BJ (cell line): ENCODE results near the gene IQCC. TPM values are rescaled to one million over a fixed set of nuclear protein-coding genes. Genes with fewer than 3 reads are reported as not detected.
A peak's percentile ranks its signal among the peaks of the same experiment; 100 is the strongest.

Experiments used
- CTCF ChIA-PET: fragments of 350-600 bp; formaldehyde crosslinking; extraction: SDS; loops from one replicate; lab custom pipeline; 2021; ENCODE audit warnings: antibody characterized with exemption, inconsistent platforms; lab: Yijun Ruan, JAX
- POLR2A ChIA-PET: fragments of 300-600 bp; sonication (Branson Sonifier 250); formaldehyde crosslinking; extraction: SDS; loops from one replicate; lab custom pipeline; 2021; ENCODE audit warnings: antibody characterized with exemption; lab: Charles Lee
- DNase-seq: peaks from one replicate; pipeline ENCODE4 v3.0.0-alpha.2; 2011; ENCODE audit warnings: low read depth
- H3K27me3 ChIP-seq: 2 replicates; pipeline ENCODE4 v1.6.0; 2011; ENCODE audit warnings: low read length; ENCODE audit not compliant: control insufficient read depth, insufficient read depth
- H3K36me3 ChIP-seq: 2 replicates; pipeline ENCODE4 v1.5.1; 2011; ENCODE audit warnings: low read length; ENCODE audit not compliant: control insufficient read depth, insufficient read depth
- H3K4me3 ChIP-seq: 2 replicates; pipeline ENCODE4 v1.5.1; 2011; ENCODE audit warnings: low read depth, mild to moderate bottlenecking, control low read depth, low read length
- polyA plus RNA-seq: library from polyadenylated mRNA; depleted of rRNA; stranded (reverse); fragments of >200 nt; gene quantifications from 2 replicates; pipeline ENCODE4 v1.2.3, GENCODE V29; 2011
- TF ChIP-seq, protein P1 (sequence below): IDR thresholded peaks from 2 replicates; pipeline ENCODE4 v1.5.1; 2011; ENCODE audit warnings: low read depth, mild to moderate bottlenecking, control low read depth, inconsistent platforms, low read length, moderate library complexity; ENCODE audit not compliant: insufficient read depth

The IQCC gene
- polyA plus RNA-seq, 1 experiment = 2.1 TPM

DNA sequence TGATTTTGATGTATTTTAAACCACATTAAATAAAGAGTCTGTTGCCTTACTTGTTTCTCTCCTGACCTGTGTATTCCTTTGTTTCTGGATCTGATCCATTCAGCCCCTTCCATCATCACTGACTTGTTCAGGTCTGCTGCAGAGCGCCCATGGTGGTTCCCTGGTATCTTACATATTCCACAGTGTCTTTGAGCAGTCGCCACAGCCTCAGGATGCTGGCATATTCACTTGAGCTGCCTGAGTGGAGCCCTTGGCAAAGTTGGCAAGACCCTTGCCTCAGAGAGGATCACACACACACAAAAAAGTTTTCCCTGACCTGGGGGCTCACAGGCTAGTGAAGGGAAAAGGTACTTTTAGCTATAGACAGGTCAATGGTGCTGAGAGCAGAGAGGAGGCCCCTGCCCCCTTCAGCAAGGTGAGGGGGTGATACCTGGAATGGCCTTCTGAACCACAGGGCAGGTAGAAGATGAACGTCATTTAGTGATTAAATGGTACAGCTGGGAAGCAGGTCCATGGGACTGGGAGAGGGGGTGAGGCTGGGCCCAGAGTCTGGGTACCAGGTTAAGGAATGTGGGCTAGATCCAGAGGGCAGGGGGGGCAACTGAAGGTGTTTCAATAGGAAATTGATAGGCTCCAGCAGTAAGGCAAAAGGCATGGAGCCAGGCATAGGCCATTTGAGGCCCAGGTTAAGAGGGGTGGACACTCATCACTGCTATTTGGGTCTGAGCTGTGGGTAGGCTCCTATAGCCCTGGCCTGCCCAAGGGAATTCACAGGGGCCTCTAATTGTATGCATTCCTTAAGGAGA is 7.0 kb upstream of the IQCC start:
- no peak for DNase-seq
- TF ChIP-seq, protein P1, sequence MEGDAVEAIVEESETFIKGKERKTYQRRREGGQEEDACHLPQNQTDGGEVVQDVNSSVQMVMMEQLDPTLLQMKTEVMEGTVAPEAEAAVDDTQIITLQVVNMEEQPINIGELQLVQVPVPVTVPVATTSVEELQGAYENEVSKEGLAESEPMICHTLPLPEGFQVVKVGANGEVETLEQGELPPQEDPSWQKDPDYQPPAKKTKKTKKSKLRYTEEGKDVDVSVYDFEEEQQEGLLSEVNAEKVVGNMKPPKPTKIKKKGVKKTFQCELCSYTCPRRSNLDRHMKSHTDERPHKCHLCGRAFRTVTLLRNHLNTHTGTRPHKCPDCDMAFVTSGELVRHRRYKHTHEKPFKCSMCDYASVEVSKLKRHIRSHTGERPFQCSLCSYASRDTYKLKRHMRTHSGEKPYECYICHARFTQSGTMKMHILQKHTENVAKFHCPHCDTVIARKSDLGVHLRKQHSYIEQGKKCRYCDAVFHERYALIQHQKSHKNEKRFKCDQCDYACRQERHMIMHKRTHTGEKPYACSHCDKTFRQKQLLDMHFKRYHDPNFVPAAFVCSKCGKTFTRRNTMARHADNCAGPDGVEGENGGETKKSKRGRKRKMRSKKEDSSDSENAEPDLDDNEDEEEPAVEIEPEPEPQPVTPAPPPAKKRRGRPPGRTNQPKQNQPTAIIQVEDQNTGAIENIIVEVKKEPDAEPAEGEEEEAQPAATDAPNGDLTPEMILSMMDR = no peak
- CTCF ChIA-PET = interaction anchor here (0.6 to 1.6 kb wide), 6 partner anchors 17 to 215 kb away, joined by 3 to 6 read pairs (median 3); partner anchors contain the start of gene KPNA6
- no peak overlapping the region for H3K4me3 ChIP-seq
- H3K36me3 ChIP-seq = peaks cover 32% of the 10 kb centered on the region
- POLR2A ChIA-PET = interaction anchor here (0.7 kb wide), 1 partner anchor 18 kb away, joined by 3 read pairs; no protein-coding TSS in a partner anchor
- H3K27me3 ChIP-seq = no peaks in the 10 kb centered on the region

DNA sequence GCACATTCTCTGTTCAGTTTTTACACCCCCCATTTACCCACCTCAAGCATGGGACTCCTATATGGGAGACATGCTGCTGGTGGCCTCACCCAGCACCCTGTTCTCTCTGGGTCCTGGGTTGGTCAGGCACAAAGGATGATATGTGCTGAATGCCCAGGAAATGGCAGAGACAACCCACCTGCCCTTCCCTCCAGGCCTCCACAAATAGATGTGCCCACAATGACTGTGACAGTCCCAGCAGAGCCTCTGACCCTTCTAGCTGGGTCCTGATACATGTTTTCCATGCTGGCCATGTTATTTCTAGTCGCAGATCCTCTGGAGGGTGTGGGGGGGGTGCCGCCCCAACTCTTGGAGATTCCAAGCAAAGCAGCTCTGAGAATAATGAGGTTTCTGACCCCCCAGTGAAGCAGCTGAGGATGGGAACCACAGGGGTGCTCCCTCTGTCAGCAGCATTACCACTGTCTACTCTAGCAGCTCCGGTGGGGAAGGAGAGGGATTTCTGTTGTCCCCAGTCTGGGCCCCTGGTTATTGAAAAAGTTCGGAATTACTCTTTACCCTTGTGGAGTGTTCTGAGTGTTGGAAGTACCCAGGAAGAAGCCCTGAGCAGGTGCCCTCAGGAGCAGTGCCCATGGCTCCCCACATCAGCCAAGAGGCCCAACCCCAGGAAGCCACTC is 6.3 kb upstream of the IQCC start:
- H3K4me3 ChIP-seq = no peak overlapping the region
- H3K36me3 ChIP-seq = peaks cover 29% of the 10 kb centered on the region
- ChIA-PET POLR2A (no interaction called here), CTCF (interaction anchor here (0.6 to 1.6 kb wide), 5 partner anchors 14 to 214 kb away, joined by 3 read pairs; no protein-coding TSS in a partner anchor)
- H3K27me3 ChIP-seq = no peaks in the 10 kb centered on the region
- no peak for DNase-seq
- TF ChIP-seq, protein P1 = no peak

DNA sequence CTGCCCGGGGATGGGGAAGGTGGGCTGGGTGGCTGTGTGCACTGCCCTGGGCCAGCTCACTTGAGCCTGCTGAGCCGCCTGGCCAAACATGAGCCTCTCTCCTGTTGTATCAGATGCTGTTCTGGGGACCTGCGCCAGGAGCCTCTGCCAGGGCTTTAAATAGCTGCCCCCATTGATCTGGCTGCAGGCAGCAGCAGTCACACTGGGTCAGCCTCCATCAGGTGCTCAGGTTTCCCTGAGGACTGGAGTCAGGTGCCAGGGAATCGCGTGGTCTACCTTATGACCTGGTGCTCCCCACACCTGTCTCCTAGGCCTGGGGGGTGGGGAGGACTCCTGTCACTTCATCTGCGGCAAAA is 5.8 kb upstream of the IQCC start:
- H3K4me3 ChIP-seq = no peak overlapping the region; the same call in 1 of the 2 replicates
- DNase-seq = no peak
- H3K27me3 ChIP-seq = no peaks in the 10 kb centered on the region
- TF ChIP-seq, protein P1 = no peak
- peaks cover 24% of the 10 kb centered on the region for H3K36me3 ChIP-seq
- ChIA-PET CTCF (interaction anchor here (1.0 to 3.0 kb wide), 4 partner anchors 14 to 214 kb away, joined by 3 to 18 read pairs (median 4); no protein-coding TSS in a partner anchor), POLR2A (interaction anchor here (1.4 kb wide), 1 partner anchor 11 kb away, joined by 5 read pairs; no protein-coding TSS in a partner anchor)

DNA sequence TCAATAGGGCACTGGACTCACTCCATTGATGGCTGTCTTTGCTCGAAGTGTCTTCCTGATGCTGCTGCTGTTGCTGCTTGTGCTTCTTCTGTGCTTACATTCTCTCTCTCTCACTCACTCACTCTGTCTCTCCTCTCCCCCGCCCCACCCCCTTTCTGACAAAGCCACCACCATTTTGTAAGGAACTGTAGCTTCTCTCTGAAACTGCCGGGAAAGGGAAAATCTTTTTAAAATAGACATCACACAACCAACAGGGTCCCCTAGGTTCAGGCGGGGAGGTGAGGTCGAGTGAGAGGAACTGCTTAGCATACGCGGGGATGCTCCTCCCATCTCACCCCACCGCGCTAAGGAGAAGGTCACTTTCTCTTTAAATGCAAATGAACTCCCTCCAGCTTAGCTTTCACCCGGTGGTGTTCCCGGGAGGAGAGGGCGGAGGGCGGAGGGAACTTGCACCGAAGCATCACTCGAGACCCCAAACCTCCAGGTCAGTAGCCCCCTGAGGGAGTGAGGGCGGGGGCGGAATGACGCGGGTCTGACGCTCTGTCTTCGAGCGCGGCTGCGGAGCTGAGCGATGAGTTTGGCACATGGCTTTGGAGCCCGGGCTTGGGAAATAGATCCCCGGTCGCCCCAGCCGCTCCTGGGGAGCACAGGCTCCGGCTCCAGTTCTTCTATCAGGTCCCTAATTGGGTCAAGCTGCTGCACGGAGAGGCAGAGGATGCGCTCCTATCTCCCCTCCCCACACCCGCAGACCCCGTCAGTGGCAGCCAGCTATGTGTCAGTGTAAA is 5.1 kb upstream of the IQCC start, which contains the start of gene CCDC28B:
Gene CCDC28B, plus strand, starts transcription at position 370 of the 785 bp plus-strand sequence. CDS start 1,341 bp downstream, outside the sequence.
- CTCF ChIA-PET = interaction anchor here (0.7 to 3.0 kb wide), 6 partner anchors 12 to 215 kb away, joined by 3 to 18 read pairs (median 3); no protein-coding TSS in a partner anchor
- POLR2A ChIA-PET = interaction anchor here (0.9 to 1.4 kb wide), 2 partner anchors 11 to 194 kb away, joined by 3 to 5 read pairs; partner anchors contain the start of gene BSDC1
- peaks cover 17% of the 10 kb centered on the region for H3K36me3 ChIP-seq
- peak within 1 kb of the TSS; percentile 65 for H3K4me3 ChIP-seq
- no peak for DNase-seq
- TF ChIP-seq, protein P1 = no peak
- H3K27me3 ChIP-seq = no peaks in the 10 kb centered on the region
